Dermis blood vessel endothelial cell (primary cell): Measurements from ENCODE around the gene CRISP3. TPM values are rescaled to one million over a fixed set of nuclear protein-coding genes. Genes with fewer than 3 reads are reported as not detected.
"Not testable (repeated sequence)": the region's sequence is repeated elsewhere in the genome, so short reads cannot be mapped to it uniquely, and the experiment has no call there.

Source experiments
- DNase-seq: peaks from one replicate; pipeline ENCODE4 v3.0.0; 2010
- total RNA-seq: library from RNA; depleted of rRNA; stranded (reverse); fragments of >200 nt; gene quantifications from 2 replicates; pipeline ENCODE4 v1.2.3, GENCODE V29; 2014

Gene CRISP3
- total RNA-seq: not detected in 2 replicates

- no peak for DNase-seq
These were observed at the start of gene CRISP3 for GRCh38 chr6:49744259-49744658. Gene CRISP3 (minus strand): TSS chr6:49744388. CDS start chr6:49744367, 21 bp downstream.

GRCh38 chr6:49790341-49790740, 46.2 kb upstream of the CRISP3 start:
- no peak for DNase-seq

DNA sequence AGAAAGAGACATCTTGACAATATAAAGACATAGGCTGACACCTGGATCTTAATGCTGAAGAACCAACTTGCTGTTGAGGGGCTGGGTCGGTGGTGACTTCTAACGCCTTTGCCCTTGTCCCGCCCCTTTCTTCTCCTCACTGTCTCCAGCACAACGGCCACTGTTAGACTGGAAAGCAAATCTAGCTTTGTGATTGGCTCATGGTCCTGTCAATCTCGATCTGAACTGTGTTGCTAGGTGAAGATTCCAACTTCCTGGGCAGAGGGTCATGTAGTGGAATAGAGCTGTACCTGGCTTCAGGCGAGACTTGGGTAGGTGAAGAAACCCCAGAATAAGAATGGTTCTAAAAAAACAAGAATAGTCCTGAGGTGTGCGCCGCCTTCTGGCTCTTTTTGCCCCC, 43.0 kb upstream of the CRISP3 start, which contains the start of gene PGK2:
PGK2 (minus strand) TSS at position 110 of the 400 bp plus-strand sequence; CDS start at position 12, 98 bp downstream.
- no peak for DNase-seq

- no peak for DNase-seq
These were observed 40.1 kb upstream of the CRISP3 start for GRCh38 chr6:49784272-49784671.

DNA sequence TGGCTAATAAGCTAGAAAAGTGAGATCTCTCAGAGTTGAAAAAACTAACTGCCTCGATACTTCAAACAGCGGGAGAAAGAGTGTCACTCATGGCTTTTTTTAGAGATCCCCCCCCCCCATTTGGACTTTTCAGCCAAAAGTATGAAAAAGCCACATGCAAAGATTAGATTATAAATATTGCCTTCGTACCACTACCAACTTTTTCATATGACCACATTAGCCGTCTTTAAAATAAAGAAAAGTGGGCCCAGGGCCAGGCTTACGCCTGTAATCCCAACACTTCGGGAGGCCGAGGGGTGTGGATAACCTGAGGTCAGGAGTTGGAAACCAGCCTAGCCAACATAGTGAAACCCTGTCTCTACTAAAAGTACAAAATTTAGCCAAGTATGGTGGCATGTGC, 38.5 kb upstream of the CRISP3 start:
- no peak for DNase-seq

GRCh38 chr6:49782293-49782692, 38.1 kb upstream of the CRISP3 start:
- no peak for DNase-seq

GRCh38 chr6:49776444-49776843, 32.3 kb upstream of the CRISP3 start:
- DNase-seq: no peak

GRCh38 chr6:49775043-49775442, 30.9 kb upstream of the CRISP3 start:
- DNase-seq: no peak

DNA sequence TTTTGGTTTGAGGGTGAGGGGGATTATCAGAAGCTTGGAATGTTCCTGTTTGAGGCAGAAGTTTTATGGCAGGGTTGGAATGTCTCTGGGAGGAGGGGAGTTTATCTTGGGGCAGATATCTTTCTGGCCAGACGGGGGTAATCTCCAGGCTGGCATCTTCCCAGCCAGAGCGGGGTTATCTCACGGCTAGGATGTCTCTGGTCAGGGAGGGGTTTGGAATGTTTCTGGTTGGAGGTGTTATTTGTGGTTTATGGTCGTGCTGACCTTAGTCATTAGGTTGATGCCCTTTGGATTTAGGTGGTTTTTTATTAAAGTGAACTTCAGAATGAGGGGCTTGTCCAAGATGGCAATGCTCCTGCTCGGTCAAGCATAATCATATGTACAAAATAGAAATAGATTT, 28.1 kb upstream of the CRISP3 start:
- DNase-seq: no peak

DNA sequence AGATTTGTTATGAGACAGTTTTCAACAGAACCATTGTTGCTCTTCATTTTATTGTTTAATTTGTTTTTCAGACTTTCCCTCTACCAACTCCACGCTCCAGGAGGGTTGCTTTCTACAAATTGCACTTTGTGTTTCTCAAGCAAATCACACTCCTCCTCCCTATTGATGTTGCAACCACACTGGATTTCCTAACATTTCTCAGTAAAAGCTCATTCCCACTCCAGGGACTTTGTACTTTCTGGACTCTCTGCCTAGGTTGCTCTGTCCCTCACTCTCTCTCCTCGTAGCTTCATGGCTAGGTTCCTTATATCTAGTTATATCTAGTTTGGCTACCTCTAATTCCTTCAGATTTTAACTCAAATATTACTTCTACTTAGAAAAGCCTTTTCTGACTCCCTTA, 22.6 kb upstream of the CRISP3 start:
- no peak for DNase-seq

GRCh38 chr6:49764571-49765236, 20.5 kb upstream of the CRISP3 start:
- DNase-seq: no peak

- DNase-seq: no peak
These were observed 759 bp downstream of the CRISP3 start for GRCh38 chr6:49743429-49743828.

GRCh38 chr6:49739423-49739822, 4.8 kb downstream of the CRISP3 start:
- DNase-seq: no peak

DNA sequence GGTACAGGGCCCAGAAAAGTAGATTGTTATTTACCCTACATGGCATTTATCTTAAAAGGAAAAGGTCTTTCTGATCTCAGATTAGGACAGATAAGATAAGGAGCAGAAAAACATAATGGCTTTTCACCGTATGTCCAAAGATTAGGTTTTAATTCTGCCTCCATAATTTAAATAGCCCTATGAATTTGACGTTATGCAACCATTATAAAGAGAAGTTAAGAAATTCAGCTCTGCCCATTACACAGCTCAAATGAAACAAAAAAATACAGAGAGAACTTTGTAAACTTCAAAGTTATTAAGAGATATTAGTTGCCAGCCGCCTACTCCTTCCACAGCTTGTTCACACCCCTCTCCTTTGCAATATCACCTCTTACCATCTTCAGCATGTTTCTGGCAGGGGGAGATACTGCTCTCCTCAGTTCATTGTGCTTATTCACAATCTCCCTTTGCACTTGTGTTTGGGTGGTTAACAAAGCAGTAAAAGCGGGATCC, 8.1 kb downstream of the CRISP3 start:
- no peak for DNase-seq

DNA sequence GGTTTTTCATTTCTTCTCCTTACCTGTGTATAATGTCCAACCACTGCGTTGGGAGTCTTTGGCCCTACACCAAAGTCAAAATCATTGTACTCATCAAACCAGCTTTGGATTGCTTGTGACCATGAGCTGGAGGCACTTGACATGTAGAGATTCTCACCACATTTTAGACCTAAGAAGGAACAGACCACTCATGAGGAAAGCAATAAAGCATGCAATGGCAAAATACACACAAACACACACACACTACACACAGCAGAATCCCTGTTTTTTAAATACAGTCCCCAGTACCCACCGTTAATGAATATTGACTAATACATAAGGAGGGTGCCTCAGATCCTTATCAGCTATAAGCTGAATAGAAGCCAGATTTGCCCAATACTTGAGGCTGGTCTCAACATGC, 10.5 kb downstream of the CRISP3 start:
- DNase-seq: no peak

GRCh38 chr6:49732781-49733180, 11.4 kb downstream of the CRISP3 start:
- DNase-seq: no peak

GRCh38 chr6:49730251-49730650, 13.9 kb downstream of the CRISP3 start:
- DNase-seq: no peak

DNA sequence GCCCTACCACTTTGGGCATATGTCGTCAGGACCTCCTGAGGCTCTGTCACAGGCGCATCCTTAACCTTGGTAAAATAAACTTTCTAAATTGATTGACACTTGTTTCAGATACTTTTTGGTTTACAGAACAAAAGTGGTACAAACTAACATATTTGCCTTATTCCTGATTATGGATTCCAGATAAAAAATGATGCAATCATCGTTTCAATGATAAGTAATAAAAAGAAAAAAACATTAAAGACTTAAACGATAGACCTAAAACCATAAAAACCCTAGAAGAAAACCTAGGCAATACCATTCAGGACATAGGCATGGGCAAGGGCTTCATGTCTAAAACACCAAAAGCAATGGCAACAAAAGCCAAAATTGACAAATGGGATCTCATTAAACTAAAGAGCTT, 20.3 kb downstream of the CRISP3 start:
- not testable (repeated sequence) for DNase-seq

- DNase-seq: no peak
These were observed 22.9 kb downstream of the CRISP3 start for GRCh38 chr6:49721297-49721696.

GRCh38 chr6:49720372-49720771, 23.8 kb downstream of the CRISP3 start:
- no peak for DNase-seq

GRCh38 chr6:49713346-49713745, 30.8 kb downstream of the CRISP3 start, which contains the start of gene CRISP2:
Gene CRISP2 (minus strand): TSS chr6:49713543. CDS start chr6:49709196, 4,347 bp downstream.
- DNase-seq: no peak

GRCh38 chr6:49698478-49698877, 45.7 kb downstream of the CRISP3 start:
- no peak for DNase-seq

GRCh38 chr6:49693512-49693911, 50.7 kb downstream of the CRISP3 start:
- DNase-seq: no peak

GRCh38 chr6:49692534-49692933, 51.7 kb downstream of the CRISP3 start:
- DNase-seq: no peak
